Ovary (tissue), 9 donors: Measurements from ENCODE around the gene KLHL17. TPM values are rescaled to one million over a fixed set of nuclear protein-coding genes. Genes with fewer than 3 reads are reported as not detected.

Experiments
- DNase-seq, 5 donors: peaks; one replicate each; pipeline ENCODE4 v3.0.0-alpha.2; 2019 to 2020
- H3K27ac ChIP-seq, 2 donors: fragments of 200-600 bp; one replicate each; pipeline versions ENCODE4 v1.5.1 to v1.8.0; 2019 to 2022
- H3K27me3 ChIP-seq: fragments of 200-600 bp; one replicate; pipeline ENCODE4 v1.8.0; 2022
- H3K36me3 ChIP-seq: fragments of 200-600 bp; sonication (generic); one replicate; pipeline ENCODE4 v1.5.1; 2019
- H3K4me1 ChIP-seq: one replicate; pipeline ENCODE4 v1.8.1; 2013; ENCODE audit warnings: mild to moderate bottlenecking, moderate library complexity; ENCODE audit not compliant: insufficient read depth
- H3K4me3 ChIP-seq: fragments of 200-600 bp; sonication (generic); one replicate; pipeline ENCODE4 v1.5.1; 2017
- H3K9me3 ChIP-seq, 2 donors: fragments of 200-600 bp in 1 of 2; sonication (generic) in 1 of 2; one replicate each; pipeline versions ENCODE4 v1.5.1 to v1.8.1; 2013 to 2019; ENCODE audit warnings: mild to moderate bottlenecking in 1 of 2, moderate library complexity in 1 of 2
- EP300 ChIP-seq: sonication (generic); formaldehyde crosslinking; IDR thresholded peaks from one replicate; pipeline ENCODE4 v1.6.1; 2017; ENCODE audit warnings: antibody characterized with exemption
- POLR2A ChIP-seq: fragments of 450-650 bp; IDR thresholded peaks from one replicate; pipeline ENCODE4 v1.6.1; 2017; ENCODE audit warnings: antibody characterized with exemption, mild to moderate bottlenecking, moderate library complexity
- WGBS, 3 donors: extraction: QIAGEN DNeasy Blood & Tissue Kit in 1 of 3; methylation state at CpG; one replicate each; pipeline versions ENCODE4 v1.1.5 to v1.1.7; 2013 to 2017; 5-methylcytosine and 5-hydroxymethylcytosine counted together
- intact Hi-C, 4 donors: fragments of 100-400 bp; cut with DNase I; formaldehyde crosslinking; loops; one replicate each; pipeline versions ENCODE4 v1.11.0 to v1.15.1; 2022 to 2023
- polyA plus RNA-seq, 2 donors: library from polyadenylated mRNA; stranded (reverse); fragments of 200-250 nt in 1 of 2; fragments of 350-450 nt in 1 of 2; fragmentation: Illumina TruSeq in 1 of 2; extraction: RNeasy Lipid Tissue Mini Kit (QIAGEN cat#74804) in 1 of 2; gene quantifications; one replicate each; pipeline ENCODE4 v1.2.3, GENCODE V29; 2013 to 2014
- total RNA-seq, 7 donors: library from RNA; depleted of rRNA in 2 of 7; stranded (reverse); fragments of >200 nt in 2 of 7; fragmentation: NEBNext Ultra II Directional in 3 of 7; extraction: Animal tissue kit (Norgen Biotek cat#: 25700) in 3 of 7; gene quantifications; one replicate each; pipeline versions ENCODE4 v1.1.0 to v1.2.4, GENCODE V29; 2016 to 2023
- TF ChIP-seq, protein P1 (sequence below), 3 donors: fragments of 450-650 bp in 2 of 3; fragments of 200-600 bp in 1 of 3; IDR thresholded peaks; one replicate each; pipeline versions ENCODE4 v1.5.1 to v1.8.0; 2016 to 2022; ENCODE audit warnings: antibody characterized with exemption in 3 of 3, mild to moderate bottlenecking in 1 of 3
- donor health status: DM: no; HTN: no; CAD: no; lungs with moderate emphysema.
- donor health status: DM: no; HTN: no; CAD: no.
- donor health status: Bipolar disorder and iron deficiency.
- donor health status: DM: yes; HTN: yes; CAD: no.
- donor health status: DM: no; HTN: no; CAD: no.
- donor health status: DM: yes; HTN: yes; CAD: no.

The KLHL17 gene
- total and polyA plus RNA-seq, 9 donors = 0.13 to 6.7 (median 2.1) TPM

DNA sequence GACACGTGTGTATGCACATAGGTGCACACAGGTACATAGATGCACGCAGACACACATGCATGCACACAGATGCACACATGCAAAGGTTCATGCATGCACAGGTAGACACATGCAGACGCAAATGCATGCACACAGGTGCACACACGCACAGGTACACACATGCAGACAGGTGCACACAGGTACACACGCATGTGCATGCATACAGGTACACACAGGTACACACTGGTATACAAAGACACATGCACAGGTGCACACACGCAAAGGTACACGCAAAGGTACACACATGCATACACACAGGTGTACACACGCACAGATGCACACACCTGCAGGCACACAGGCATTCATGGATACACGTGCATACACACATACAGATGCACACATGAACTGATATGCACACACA, 10.1 kb upstream of the KLHL17 start:
- H3K27ac ChIP-seq = no peak overlapping the region
- H3K4me3 ChIP-seq = no peak overlapping the region
- intact Hi-C loops = no loop called here
- no peaks in the 10 kb centered on the region for H3K36me3 ChIP-seq
- WGBS, 3 donors = 92 to 95% (median 93%) methylated on average over 9 of the region's 9 CpGs
- peaks cover 1% of the 10 kb centered on the region for H3K4me1 ChIP-seq
- no peaks in the 10 kb centered on the region for H3K27me3 ChIP-seq
- no peak for TF ChIP-seq EP300
- TF ChIP-seq POLR2A = no peak
- TF ChIP-seq, protein P1, sequence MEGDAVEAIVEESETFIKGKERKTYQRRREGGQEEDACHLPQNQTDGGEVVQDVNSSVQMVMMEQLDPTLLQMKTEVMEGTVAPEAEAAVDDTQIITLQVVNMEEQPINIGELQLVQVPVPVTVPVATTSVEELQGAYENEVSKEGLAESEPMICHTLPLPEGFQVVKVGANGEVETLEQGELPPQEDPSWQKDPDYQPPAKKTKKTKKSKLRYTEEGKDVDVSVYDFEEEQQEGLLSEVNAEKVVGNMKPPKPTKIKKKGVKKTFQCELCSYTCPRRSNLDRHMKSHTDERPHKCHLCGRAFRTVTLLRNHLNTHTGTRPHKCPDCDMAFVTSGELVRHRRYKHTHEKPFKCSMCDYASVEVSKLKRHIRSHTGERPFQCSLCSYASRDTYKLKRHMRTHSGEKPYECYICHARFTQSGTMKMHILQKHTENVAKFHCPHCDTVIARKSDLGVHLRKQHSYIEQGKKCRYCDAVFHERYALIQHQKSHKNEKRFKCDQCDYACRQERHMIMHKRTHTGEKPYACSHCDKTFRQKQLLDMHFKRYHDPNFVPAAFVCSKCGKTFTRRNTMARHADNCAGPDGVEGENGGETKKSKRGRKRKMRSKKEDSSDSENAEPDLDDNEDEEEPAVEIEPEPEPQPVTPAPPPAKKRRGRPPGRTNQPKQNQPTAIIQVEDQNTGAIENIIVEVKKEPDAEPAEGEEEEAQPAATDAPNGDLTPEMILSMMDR (IDR thresholded peaks at IDR 0.05) = no peak
- no peak for DNase-seq
- H3K9me3 ChIP-seq = no peaks in the 10 kb centered on the region

DNA sequence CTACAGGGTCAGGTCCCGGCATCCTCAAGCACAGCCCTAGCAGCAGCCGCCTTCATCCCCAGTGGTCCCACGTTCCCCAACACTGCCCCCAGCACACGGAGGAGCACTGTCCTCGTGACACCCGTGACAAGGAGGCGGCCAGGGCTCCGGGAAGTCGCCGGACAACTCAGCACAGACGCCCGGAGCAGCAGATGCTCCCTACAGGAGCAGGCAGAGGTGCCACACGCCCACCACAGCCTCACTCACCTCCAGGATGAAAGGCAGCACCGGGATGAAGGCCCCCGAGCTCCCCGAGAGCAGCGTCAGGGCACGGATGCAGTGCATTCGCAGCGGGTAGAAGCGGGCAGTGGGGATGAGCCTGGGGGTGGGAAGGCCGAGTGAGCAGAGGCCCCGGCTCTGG, 9.5 kb upstream of the KLHL17 start:
- 95 to 96% (median 96%) methylated on average over 23 of the region's 23 CpGs for WGBS, 3 donors
- Histone ChIP-seq H3K4me1 (no peaks in the 10 kb centered on the region), H3K27me3 (no peaks in the 10 kb centered on the region), H3K4me3 (no peak overlapping the region), H3K9me3 (no peaks in the 10 kb centered on the region), H3K27ac (no peak overlapping the region), H3K36me3 (no peaks in the 10 kb centered on the region)
- no peak for DNase-seq
- TF ChIP-seq EP300 = no peak
- TF ChIP-seq POLR2A = no peak
- TF ChIP-seq, protein P1 (IDR thresholded peaks at IDR 0.05) = no peak
- intact Hi-C loops = no loop called here

DNA sequence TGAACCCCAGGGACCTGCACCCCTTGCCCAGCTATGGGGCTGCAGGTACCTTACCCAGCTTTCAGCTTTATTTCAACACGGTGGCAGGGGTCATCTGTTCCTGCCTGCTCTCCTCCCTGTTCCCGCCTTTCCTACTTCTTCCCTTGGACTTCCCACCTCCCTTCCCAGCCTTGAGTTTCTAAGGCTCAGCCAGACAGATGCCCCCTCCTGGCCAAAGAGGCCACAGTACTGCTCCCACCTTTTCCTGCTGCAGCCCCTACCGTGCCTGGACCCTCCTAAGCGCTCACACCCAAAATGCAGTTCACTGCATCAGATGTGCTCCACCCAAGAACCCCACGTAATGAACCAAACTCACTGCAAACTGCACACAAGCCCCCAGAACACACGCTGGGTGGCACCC, 9.0 kb upstream of the KLHL17 start:
- DNase-seq = no peak
- H3K4me1 ChIP-seq = no peaks in the 10 kb centered on the region
- H3K9me3 ChIP-seq = no peaks in the 10 kb centered on the region
- TF ChIP-seq, protein P1 (IDR thresholded peaks at IDR 0.05) = no peak
- TF ChIP-seq POLR2A = no peak
- H3K27ac ChIP-seq = no peak overlapping the region
- no peak overlapping the region for H3K4me3 ChIP-seq
- no peaks in the 10 kb centered on the region for H3K36me3 ChIP-seq
- 81 to 88% (median 82%) methylated on average over 6 of the region's 6 CpGs for whole genome bisulfite sequencing, 3 donors
- no peaks in the 10 kb centered on the region for H3K27me3 ChIP-seq
- intact Hi-C loops = no loop called here

DNA sequence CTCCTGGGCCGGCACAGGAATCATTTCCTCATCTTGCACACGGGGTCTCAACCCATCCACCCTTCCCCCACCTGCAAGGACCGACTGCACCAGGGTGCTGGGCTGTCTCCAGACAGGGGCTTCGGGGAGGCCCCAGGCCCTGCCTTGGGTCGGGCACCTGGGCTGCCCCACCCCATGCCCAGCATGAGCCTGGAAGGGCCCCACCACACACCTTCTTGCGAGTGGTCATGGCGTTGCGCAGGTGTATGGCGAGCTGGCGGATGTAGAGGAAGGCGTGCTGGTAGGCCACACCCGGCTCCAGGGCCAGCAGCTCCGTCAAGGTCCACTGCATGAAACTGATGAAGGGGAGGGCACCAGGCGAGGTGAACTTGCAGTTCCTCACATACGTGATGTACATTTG, 8.2 kb upstream of the KLHL17 start:
- intact Hi-C loops = no loop called here
- 92 to 95% (median 93%) methylated on average over 15 of the region's 15 CpGs for WGBS, 3 donors

More for the DNA sequence above, 8.2 kb upstream of the KLHL17 start:
- H3K27me3 ChIP-seq = no peaks in the 10 kb centered on the region
- H3K9me3 ChIP-seq = no peaks in the 10 kb centered on the region
- no peaks in the 10 kb centered on the region for H3K4me1 ChIP-seq
- TF ChIP-seq EP300 (no peak), POLR2A (no peak)
- TF ChIP-seq, protein P1 (IDR thresholded peaks at IDR 0.05) = no peak
- no peak for DNase-seq
- no peak overlapping the region for H3K27ac ChIP-seq
- H3K36me3 ChIP-seq = no peaks in the 10 kb centered on the region
- H3K4me3 ChIP-seq = no peak overlapping the region
